GM21737 (cell line): ENCODE measurements around the gene DUSP12.
"Not testable (repeated sequence)": the region's sequence is repeated elsewhere in the genome, so short reads cannot be mapped to it uniquely, and the experiment has no call there.

ENCODE experiments used
- ATAC-seq: cut with Tn5 transposase; IDR thresholded peaks from one replicate; pipeline ENCODE4 v1.9.1; 2021; ENCODE audit warnings: mild to moderate bottlenecking, moderate library complexity; ENCODE audit not compliant: unreplicated experiment

Gene DUSP12

DNA sequence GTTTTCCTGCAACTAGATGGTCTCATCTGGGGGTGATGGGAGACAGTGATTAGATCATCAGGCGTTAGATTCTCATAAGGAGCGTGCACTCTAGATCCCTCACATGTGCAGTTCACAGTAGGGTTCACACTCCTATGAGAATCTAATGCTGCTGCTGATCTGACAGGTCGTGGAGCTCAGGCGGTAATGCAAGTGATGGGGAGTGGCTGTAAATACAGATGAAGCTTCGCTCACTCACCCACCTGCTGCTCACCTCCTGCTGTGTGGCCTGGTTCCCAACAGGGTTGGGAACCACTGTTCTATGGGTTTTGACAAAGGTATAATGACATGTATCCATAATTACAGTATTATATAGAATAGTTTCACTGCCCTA lies 20.1 kb downstream of the DUSP12 start:
- ATAC-seq: not testable (repeated sequence)

DNA sequence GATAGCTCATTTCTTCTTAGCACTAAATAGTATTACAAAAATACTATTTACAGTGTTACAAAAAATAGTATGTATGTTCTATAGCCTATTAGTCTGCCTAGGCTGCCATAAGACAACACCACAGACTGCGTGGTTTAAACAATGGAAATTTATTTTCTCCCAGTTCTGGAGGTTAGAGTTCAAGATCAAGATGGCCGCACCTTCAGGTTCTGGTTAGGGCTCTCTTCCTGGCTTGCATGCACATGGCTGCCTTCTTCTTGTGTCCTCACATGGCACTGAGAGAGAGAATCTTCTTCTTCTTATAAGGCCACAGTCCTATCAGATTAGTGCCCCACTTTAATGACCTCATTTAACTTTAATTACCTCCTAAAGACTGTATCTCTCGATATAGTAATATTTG lies 20.7 kb downstream of the DUSP12 start:
- ATAC-seq: no peak

DNA sequence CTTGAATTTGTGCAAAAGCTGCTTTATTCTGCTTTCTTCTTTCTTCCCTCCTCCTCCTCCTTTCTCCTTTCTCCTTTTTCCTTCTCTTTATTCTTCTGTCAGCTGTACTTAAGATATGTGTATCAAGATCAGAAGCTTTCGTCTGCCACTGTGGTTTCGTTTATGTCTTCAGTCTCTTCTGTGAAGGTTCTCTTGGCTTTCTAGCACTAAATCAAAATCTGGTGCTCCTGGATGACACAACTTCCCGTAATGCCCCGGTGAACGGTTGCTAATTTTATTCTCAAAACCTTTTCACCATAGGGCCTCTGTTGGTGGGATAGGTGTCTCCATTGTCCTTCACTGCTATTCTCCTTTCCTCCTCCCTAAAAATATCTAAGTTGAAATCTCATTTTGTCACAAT lies 21.6 kb downstream of the DUSP12 start:
- ATAC-seq: no peak

DNA sequence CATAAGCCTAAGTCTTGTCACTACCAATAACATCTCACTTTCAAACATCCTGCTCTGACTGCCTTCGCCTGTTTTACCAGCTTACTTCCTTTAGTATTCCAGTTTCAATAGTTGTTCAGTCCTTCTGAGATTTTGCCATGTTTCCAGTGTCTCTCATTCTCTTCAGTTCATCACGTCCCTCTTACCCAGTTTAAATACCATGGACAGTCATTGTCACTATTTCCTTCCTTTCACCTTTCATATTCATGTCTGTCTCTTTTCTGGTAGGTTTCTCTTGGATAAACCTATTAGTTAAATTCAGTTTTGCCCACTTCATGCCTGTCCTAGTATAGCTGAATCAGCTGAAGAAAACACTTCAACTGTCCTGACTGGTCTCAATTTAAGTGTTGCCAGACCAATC lies 22.4 kb downstream of the DUSP12 start:
- no peak for ATAC-seq

DNA sequence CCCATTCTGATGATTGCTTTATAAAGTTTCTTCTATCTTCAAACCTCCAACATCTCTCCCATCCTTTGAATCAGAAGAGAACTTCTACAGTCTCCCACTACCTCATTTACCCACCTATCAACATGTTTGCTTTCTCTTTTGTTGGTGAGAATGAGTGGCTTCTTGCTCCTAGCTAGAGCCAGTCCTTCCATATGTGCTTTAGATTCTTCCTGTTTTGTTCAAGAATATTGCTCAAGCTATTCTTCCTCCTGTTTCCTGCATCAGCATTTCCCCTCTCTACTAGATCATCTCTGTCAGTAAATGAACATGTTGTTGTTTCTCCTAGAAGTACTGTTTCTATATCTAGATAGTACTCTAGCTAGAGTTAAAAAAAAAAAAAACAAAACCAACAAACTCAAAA lies 22.8 kb downstream of the DUSP12 start:
- ATAC-seq: no peak

DNA sequence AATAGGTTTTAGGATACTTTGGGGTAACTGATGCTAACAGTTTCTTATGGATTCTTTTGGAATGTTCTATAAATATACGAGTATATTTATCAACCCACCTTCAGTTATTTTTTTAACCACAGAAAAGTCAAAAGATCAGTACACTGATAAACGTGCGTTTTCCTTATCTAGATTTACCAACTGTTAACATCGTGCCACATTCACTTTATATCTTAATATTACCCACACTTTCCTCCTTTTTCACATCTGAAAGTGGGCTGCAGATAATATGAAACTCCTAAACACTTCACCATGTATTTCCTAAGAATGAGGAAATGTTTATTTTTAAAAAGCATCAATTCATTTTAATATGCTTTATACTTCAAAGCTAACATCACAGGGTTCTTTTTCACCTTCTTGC lies 24.2 kb downstream of the DUSP12 start:
- no peak for ATAC-seq

DNA sequence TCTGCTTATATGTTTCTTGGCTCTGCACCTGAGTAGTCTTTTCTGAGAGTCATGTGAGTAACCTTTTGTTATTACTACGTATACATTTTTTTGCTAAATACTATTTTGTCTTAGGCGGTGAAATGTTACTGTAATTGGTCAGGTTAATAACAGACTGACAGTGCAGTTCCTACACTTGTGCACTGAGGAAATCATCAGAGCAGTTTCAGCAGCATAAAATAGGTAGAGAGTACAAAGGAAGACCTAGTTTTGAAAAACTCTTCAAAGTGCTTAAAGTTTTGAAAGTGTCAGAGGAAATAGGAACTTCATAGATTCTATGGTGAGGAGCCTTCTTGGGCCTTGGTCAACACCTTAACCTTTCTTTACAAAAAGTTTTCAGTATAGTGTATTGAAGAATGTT lies 27.7 kb downstream of the DUSP12 start:
- ATAC-seq: no peak

DNA sequence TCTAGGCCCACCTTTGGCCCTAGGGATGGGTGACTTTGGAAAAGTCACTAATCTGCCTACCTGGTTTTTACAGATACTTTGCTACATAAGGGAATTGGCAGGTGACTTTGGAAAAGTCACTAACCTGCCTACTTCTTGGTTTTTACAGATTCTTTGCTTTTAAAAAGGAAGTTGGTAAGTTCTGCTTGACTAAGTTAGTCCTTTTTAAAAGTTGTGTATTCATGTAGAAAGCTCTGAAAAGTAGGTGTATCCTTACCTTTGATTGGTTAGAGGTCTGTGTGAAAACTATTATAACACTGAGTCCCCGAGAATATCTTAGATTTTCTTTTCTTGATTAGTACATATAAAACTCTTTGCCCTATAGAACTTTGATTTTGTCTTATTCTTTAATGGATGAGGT lies 28.9 kb downstream of the DUSP12 start:
- no peak for ATAC-seq

DNA sequence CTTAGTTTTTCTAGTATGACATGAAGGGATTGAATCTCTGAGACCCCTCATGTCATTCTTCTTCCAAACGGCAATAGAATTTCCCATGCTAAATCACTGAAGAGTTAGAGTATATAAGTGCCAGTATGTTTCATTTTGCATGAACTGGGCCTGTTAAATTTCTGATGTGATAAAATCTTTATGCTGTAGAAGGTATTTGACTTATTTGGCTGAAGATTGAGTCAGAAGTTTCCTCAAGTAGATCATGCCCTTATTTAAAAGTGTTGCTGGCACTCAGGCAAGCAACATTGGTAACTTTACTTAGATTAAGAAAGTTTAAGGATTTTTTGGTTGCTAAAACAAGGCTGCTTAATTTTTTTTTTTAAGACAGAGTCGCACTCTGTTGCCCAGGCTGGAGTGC lies 29.8 kb downstream of the DUSP12 start:
- no peak for ATAC-seq

DNA sequence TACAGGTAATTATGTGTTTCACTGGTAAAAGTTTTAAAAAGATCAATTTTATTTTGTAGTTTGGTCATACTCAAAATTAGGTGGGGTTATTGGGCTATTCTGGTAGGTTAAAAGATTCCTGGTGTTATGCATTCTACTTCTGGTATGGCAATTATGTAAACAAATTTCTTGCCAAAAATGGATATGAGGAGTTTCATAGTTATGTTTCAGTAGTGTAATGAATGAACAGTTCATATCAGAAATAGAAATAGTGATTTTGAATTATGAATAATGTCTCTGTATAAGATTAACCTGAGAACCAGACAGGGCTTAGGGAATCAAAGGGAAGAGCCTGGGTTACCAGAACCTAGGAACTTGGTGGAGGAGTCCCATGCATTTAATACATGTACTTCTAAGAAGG lies 32.4 kb downstream of the DUSP12 start:
- ATAC-seq: no peak

DNA sequence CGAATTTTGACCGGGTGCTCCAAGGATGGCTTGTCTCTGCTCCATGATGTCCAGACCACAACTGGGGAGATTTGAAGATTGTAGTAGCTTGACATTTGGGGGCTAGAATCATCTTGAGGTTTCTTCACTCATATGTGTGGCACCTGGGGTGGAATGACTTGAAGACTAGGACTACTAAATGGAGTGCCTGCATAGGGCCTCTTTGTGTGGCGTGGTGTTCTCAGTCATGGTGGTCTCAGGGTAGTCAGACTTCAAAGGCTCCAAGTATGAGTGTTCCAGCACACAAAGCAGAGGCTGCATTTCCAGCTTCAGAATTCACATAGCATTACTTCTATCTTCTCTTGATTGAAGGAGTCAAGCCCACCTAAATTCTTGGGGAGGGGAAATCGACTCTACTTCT lies 33.3 kb downstream of the DUSP12 start:
- no peak for ATAC-seq

DNA sequence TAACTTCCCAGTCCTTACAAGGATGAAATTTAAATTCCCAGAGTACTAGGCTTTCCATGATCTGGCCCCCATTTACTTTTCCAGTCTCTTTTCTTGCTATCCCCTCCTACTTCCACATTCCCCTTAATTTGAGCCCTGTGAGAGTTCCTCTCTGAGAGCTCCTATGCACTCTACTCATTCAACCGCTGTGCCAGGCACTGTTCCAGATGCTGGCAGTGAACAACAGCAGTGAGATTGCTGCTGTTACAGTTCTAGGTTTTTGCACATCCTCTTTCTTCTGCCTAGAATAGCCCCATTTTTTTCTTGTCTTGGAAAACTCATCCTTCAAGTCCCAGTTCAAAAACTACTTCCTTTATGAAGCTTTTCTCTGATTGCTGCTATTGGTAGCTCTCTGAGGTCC lies 35.4 kb downstream of the DUSP12 start:
- ATAC-seq: no peak

DNA sequence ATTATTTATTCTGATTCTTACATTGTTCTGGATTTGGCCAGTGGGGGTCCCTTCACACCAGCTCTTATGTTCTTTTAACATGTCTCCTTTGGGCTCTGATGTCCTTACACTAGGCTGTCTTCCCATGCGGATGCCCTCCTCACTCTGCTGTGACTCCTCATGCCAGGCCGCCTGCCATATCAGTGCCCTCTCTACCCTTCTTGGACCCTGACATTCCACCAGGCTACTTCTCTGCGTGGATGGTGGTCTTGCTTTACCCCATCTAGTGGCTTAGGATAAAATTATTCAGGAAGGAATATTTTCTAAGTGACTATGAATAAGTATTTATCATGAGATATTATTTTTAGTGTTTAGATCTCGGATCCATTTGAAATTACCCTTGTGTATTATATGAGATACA lies 37.8 kb downstream of the DUSP12 start:
- no peak for ATAC-seq

DNA sequence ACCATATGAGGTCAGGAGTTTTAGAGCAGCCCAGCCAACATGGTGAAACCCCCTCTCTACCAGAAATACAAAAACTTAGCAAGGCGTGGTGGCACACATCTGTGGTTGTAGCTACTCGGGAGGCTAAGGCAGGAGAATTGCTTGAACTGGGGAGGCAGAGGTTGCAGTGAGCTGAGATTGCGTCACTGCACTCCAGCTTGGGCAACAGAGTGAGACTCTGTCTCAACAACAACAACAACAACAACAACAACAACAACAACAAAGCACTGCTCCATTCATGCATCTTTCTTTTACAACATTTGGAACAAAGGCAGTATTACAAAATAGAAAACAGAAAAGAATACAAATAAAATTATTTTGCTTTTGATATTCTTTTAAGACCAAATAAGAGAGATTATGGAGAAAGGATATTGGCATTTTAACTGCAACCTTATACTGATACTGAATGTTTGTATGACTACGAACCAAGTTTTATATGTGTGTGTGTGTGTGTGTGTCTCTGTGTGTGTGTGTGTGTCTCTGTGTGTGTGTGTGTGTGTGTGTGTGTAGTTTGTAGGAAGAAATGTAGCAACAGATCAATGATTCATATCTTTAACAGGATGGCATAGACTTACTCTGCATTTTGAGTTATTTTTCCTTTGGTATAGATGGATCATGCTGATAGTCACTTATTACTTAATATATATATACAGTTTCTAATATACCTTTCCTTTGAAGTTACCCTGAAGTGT lies 41.2 kb downstream of the DUSP12 start:
- no peak for ATAC-seq

DNA sequence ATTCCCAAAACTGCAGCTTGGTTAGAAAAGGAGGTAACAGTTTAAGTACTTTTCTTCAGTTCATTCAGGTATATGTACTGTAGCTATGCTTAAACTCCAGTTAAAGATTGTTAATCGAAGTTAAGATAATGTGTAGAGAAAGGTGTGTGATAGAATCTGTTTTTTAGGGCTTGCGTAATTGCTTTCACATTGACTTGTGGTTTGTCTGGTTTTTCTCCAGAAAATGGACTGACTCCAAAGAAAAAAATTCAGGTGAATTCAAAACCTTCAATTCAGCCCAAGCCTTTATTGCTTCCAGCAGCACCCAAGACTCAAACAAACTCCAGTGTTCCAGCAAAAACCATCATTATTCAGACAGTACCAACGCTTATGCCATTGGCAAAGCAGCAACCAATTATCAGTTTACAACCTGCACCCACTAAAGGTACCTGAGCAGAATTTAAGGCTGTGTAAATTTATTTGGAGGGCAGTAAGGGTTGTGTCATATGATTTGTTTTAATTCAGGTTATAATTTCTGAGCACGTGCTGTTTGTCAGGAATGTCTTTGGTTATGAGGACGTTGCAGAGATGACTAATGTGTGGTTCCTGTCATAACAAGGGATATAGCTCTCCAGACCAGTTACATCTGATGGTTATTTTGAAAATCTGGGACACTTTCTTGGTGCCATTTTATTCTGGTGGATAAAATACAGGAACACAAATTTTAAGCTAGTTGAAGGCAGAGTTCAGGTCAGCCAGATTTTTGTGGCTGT lies 42.5 kb downstream of the DUSP12 start:
- ATAC-seq: no peak

DNA sequence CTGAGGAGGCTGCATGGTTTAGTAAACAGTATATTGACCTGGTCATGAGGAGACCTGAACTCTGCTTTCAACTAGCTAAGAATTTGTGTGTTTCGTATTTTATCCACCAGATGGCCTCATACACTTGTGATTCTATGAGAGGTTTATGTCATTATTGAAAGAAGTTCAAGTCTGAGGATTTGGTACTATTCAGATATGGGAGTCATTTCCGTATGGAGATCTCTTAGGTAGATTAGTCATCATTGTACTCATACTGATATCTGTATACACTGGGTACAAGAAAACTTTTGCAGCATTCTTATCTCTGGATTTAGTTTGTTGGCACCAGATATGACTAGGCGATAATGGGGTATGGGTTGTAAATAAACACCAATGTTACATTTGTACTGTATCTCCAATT lies 43.2 kb downstream of the DUSP12 start:
- no peak for ATAC-seq

DNA sequence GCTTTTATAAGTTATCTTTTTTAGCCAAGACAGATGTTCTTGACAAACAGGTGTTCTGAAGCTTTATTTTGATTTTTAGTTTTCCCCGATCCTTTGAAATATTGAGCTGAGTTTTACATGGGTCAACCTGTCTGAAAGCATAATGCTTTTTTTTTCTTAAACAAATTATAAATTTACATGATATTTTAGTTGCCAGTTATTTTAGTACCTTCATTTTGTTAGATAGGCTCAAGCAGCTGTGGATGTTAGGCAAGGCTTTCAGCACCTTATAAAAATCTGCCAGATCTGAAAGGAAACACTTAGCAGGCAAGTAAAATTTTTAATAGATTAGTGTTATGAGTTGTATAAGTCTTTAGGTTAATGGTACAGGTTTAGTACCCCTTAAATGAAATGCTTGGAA lies 50.2 kb downstream of the DUSP12 start:
- ATAC-seq: no peak

DNA sequence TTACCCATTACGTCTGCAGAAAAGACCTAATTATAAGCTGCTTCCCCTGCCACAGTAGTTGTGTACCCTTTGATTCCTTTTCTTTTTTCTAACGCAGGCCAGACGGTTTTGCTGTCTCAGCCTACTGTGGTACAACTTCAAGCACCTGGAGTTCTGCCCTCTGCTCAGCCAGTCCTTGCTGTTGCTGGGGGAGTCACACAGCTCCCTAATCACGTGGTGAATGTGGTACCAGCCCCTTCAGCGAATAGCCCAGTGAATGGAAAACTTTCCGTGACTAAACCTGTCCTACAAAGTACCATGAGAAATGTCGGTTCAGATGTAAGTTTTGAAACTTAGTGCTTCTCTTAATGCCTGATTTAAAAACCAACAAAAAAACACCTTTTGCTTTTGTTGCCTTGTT lies 52.4 kb downstream of the DUSP12 start:
- ATAC-seq: no peak

DNA sequence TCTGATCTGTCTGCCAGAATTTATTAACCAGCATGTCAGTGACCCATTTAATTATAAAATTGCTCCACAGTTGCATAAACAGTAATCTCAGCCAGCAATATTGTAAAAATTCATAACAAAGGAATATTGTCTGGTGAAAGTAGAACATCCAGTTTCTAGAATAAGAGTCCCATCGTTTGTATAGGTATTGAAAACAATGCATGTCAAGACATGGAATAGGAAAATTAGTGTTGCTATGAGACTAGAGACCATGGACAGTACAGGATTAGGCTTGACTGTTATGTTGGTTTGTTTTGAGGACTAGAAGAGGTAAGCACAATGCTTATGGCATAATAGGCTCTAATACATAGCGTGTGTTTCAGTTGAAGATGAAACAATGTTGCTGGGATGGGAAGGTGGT lies 53.6 kb downstream of the DUSP12 start:
- ATAC-seq: no peak

DNA sequence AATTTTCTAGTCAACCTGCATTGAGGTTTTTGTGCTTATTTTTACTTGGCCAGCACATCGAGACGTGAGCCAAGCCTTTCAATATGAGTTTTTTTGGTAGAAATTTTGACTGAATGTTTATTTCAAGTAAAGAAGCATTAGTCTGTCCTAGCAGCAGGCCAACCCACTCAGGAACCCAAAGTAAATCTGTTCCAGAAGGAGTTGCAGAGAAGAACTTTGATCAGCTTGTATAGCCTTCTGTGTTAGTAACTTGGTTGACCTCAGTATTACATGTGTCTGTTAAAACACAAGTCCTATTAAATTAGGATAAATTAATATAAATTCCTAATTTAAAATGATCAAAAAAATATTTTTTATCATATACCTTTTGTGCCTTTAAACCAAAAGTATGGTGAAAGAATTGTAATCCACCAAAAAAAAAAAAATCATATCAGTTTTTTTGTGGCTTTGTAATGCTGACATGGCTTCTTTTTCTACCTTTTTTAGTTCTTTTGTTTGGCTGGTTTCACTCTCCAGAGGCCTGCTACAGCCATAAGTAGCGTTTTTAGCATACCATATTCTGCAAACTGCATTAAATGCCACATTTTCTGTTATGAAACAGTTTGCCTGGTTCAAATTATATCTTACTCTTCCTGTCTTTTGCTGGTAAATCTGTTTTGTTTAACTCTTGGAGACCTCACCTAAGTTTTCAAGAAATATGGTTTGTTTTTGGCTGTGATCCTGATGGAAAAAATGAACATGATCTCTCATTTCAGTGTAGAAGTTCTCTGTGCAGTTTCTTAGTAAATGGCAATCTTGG lies 56.0 kb downstream of the DUSP12 start:
- ATAC-seq: no peak
